ENCODE data around the gene LAMA2. TPM values are rescaled to one million over a fixed set of nuclear protein-coding genes. Genes with fewer than 3 reads are reported as not detected.

Gene LAMA2
- total RNA-seq, 4 donors from 2014 or later, result 154 to 331 (median 241) TPM

DNA sequence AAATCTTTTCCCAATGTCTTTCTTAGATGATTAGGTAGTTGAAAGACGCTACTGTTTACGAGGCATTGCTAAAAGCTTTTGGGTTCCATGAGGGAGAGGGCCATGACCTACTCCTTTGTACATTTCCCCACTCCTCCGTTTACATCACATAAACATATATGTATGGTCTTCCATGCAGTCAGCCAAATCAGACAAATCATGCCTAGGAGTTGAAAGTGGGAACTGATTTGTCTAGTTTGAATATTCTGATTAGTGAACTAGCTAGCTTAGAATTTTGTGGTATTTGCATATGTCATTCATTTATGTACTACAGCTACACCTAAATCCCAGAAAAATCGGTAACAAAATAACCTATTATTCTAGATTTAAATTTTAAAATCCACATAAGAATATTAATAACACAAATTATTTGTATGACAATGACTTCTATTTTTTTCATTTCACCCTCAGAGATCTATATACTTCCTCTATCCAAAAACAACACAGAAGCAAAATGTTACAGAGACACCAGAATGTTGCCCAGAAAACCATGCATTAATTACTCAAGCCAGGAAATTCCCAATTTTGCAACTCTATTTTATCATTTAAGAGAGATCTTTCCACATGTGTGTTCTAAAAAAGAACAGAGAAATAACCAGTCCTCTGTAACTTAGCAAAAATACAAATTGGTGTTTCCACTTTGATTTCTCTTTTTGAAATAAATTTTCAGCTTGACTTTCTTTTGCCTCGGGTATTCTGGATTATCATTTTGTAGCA lies 231.9 kb downstream of the LAMA2 start:
- no peak for TF ChIP-seq CTCF (IDR thresholded peaks at IDR 0.05; ENCODE audit: low read depth)

DNA sequence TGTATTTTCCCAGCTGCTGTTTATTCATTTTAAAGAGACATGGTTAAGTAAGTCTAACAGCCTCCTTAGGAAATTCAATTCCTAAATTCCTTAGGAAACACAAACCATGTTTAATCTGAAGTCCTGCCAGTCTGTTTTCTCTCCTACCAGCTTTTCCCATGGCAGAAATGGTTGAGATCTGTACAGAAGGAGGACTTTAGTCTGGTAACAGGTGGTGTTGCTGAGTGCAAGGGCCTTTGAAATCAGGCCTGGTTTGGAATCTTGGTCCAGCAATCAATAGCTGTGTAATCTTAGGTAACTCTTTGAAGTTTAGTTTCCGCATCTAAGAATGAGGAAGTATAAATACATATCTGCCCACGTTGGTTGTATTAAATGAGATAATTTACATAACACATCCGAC lies 232.5 kb downstream of the LAMA2 start:
- no peak for TF ChIP-seq CTCF (IDR thresholded peaks at IDR 0.05; ENCODE audit: low read depth)

- no peak for TF ChIP-seq CTCF (IDR thresholded peaks at IDR 0.05; ENCODE audit: low read depth)
Observed at GRCh38 chr6:129117355-129117754, 234.4 kb downstream of the LAMA2 start.

- no peak for TF ChIP-seq CTCF (IDR thresholded peaks at IDR 0.05; ENCODE audit: low read depth)
Observed at GRCh38 chr6:129120856-129121638, 238.1 kb downstream of the LAMA2 start.

GRCh38 chr6:129124347-129124746 lies 241.4 kb downstream of the LAMA2 start:
- no peak for TF ChIP-seq CTCF (IDR thresholded peaks at IDR 0.05; ENCODE audit: low read depth)

- no peak for TF ChIP-seq CTCF (IDR thresholded peaks at IDR 0.05; ENCODE audit: low read depth)
Observed at GRCh38 chr6:129130106-129130505, 247.2 kb downstream of the LAMA2 start.

DNA sequence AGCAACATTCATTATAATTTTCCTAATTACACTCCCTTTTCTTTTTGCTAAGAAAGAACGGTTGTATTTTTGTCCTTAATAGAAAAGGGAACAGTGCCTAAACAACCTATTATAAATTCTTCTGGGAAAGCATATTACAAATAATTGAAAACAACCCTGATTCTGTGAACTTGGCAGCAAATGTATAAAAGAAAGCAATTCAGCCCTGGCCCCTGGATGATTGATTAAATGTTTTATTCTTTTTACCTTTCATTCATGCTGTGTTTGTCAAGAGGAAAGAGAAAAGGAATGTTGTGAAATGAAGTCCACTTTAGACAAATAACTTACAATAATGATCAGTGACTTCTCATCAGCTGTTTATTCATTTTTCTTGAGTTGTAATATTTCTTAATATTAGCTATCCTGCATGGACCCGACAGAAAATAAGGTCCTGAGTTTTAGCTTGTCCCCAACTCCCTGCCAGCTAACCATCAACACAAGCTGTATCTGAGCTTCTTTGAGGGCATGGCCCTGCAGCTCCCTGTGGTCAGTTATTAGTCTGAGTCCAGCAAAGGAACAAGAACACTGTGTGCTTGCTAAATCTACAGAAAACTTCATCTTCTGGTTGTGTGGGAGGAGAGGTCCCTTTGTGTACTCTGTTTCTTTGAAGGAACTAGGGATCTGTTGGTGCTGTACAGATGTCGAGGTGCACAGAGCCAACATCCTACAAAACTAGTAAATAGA lies 248.2 kb downstream of the LAMA2 start:
- TF ChIP-seq CTCF (IDR thresholded peaks at IDR 0.05; ENCODE audit: low read depth), result no peak

Measured in subcutaneous adipose tissue (tissue), 4 donors.